Activated CD4-positive, alpha-beta memory T cell treated with anti-CD3 and anti-CD28 coated beads for 36 hours (primary cell): ENCODE results near the gene ZAP70. TPM values are rescaled to one million over a fixed set of nuclear protein-coding genes. Genes with fewer than 3 reads are reported as not detected.

Experiments
- CTCF ChIA-PET: fragments of 350-600 bp; sonication (Branson Sonifier 250); formaldehyde crosslinking; loops from one replicate; lab custom pipeline; 2021; ENCODE audit warnings: antibody characterized with exemption, inconsistent platforms; lab: Charles Lee
- POLR2A ChIA-PET: fragments of 350-600 bp; sonication (Branson Sonifier 250); formaldehyde crosslinking; loops from one replicate; lab custom pipeline; 2021; ENCODE audit warnings: antibody characterized with exemption; lab: Charles Lee
- DNase-seq: peaks from one replicate; pipeline ENCODE4 v3.0.0-alpha.2; 2020
- H3K27ac Mint-ChIP-seq: one replicate; pipeline ENCODE4 v1.8.0; 2021; ENCODE audit warnings: mixed read lengths
- H3K27me3 Mint-ChIP-seq: one replicate; pipeline ENCODE4 v1.8.0; 2021; ENCODE audit warnings: mixed read lengths
- H3K36me3 Mint-ChIP-seq: one replicate; pipeline ENCODE4 v1.8.0; 2021; ENCODE audit warnings: mixed read lengths
- H3K4me1 Mint-ChIP-seq: one replicate; pipeline ENCODE4 v1.8.0; 2021; ENCODE audit warnings: low read depth, mixed read lengths
- H3K4me3 Mint-ChIP-seq: one replicate; pipeline ENCODE4 v1.8.0; 2021; ENCODE audit warnings: mild to moderate bottlenecking, mixed read lengths
- H3K9me3 Mint-ChIP-seq: one replicate; pipeline ENCODE4 v1.8.0; 2021; ENCODE audit warnings: mixed read lengths
- intact Hi-C: fragments of 100-400 bp; cut with micrococcal nuclease; formaldehyde crosslinking; loops from one replicate; pipeline ENCODE4 v1.15.1; 2023
- total RNA-seq, 2 experiments: library from RNA; stranded (reverse); gene quantifications; one replicate each; pipeline ENCODE4 v1.2.3, GENCODE V29; 2021

The ZAP70 gene
- total RNA-seq, 2 experiments from 2014 or later = 160 to 166 TPM

DNA sequence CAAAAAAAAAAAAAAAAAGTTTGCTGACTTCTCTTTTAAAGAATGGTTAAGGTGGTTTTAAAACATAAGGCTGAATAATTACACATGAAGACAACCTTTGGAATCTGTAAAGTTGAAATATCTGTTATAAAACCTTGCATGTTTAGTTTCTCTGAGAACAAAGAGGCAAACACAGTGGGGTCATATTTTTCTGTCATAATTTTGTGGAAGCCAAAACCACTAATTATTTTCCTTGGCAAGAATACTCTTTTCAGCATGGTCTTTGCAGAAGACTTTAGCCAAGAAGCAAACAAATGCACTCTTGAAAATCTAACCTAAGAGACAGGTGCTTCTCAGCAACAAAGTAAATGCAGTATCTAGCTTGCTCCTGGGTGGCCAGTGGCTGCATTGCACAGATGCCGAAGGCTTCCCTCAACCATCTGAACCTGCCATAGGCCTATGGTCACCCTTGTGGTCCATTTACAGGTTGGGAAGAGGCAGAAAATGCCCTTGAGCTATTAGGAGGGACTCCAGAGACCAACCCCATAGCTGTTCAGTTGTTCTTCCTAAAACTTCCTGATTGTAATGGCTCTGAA is 44.8 kb downstream of the ZAP70 start:
- Mint-ChIP-seq H3K27ac (no peak overlapping the region), H3K27me3 (no peaks in the 10 kb centered on the region), H3K4me1 (peaks cover 26% of the 10 kb centered on the region), H3K36me3 (peaks cover 22% of the 10 kb centered on the region), H3K9me3 (no peaks in the 10 kb centered on the region), H3K4me3 (no peak overlapping the region)
- CTCF ChIA-PET = interaction anchor here (1.1 to 1.2 kb wide), 2 partner anchors 10 to 58 kb away, joined by 3 to 4 read pairs; no protein-coding TSS in a partner anchor
- intact Hi-C loops = no loop called here
- DNase-seq = no peak
- POLR2A ChIA-PET = no interaction called here

- intact Hi-C loops = no loop called here
- Mint-ChIP-seq H3K9me3 (no peaks in the 10 kb centered on the region), H3K27me3 (no peaks in the 10 kb centered on the region), H3K36me3 (peaks cover 26% of the 10 kb centered on the region), H3K4me3 (no peak overlapping the region), H3K27ac (no peak overlapping the region), H3K4me1 (peaks cover 29% of the 10 kb centered on the region)
- ChIA-PET POLR2A (no interaction called here), CTCF (interaction anchor here (1.2 kb wide), 1 partner anchor 60 kb away, joined by 4 read pairs; no protein-coding TSS in a partner anchor)
- DNase-seq = no peak
Observed at GRCh38 chr2:97759727-97760407, 46.5 kb downstream of the ZAP70 start.

- intact Hi-C loops = no loop called here
- CTCF ChIA-PET = no interaction called here
- no peaks in the 10 kb centered on the region for H3K27me3 Mint-ChIP-seq
- POLR2A ChIA-PET = no interaction called here
- H3K36me3 Mint-ChIP-seq = peaks cover 30% of the 10 kb centered on the region
- H3K9me3 Mint-ChIP-seq = no peaks in the 10 kb centered on the region
- peaks cover 29% of the 10 kb centered on the region for H3K4me1 Mint-ChIP-seq
- H3K4me3 Mint-ChIP-seq = peak overlapping the region; percentile 51
- peak overlapping the region; percentile 65 for H3K27ac Mint-ChIP-seq
- DNase-seq = no peak
Observed at GRCh38 chr2:97760480-97761049, 47.2 kb downstream of the ZAP70 start.

DNA sequence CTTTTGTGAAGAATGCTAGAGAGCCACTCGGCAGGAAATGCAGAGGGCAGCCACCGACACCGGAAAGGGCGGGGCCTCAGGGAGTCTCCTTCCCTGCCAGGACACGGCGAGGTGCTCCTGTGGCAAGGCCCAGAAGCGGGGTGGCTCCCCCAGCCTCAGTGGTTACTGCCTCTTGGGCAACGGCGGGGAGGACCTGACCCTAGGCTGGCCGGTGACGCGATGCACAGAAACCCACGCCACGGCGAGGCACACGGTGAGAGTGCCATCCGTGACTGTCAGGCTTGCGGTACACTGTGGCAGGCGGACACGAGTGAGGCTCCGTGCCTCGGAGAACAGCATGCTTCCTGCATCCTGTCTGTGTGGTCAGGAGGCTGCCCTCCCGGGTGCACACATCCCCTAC is 47.8 kb downstream of the ZAP70 start:
- Mint-ChIP-seq H3K4me1 (peaks cover 29% of the 10 kb centered on the region), H3K4me3 (peak overlapping the region; percentile 51), H3K27me3 (no peaks in the 10 kb centered on the region), H3K9me3 (no peaks in the 10 kb centered on the region), H3K27ac (peak overlapping the region; percentile 65), H3K36me3 (peaks cover 30% of the 10 kb centered on the region)
- POLR2A ChIA-PET = no interaction called here
- CTCF ChIA-PET = no interaction called here
- peak; percentile 69 for DNase-seq
- intact Hi-C loops = no loop called here

DNA sequence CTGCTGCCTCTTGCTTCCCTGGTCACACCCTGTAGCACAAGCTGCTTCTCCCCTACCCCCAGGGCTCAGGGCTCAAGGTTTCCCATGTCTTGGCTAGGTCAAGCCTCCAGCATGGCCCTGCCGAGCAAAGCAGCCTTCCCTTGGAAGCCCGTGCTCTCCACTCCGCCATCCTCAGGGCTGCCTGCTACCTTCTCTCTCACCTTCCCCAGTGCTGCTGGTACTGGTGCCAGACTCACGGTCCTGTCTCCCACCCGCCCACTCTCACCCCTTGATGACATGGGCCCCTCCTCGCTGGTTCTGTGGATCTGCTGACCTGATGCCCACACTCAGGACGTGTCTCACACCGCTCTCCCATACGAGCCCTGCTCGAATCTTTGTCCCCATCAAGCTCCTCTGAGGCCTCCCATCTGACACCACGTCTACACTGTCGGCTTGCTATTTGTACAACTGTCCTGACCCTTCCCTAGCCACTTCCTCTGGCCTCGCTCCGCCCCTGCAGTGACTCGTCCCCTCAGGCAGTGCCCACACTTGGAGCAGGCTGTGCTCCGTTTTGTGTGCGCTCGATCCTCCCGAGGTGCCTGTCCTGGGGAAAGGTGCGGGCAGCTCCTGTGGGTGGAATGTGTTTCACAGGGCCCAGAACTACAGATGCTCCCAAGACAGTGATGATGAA is 49.9 kb downstream of the ZAP70 start:
- ChIA-PET CTCF (interaction anchor here (1.0 to 1.6 kb wide), 4 partner anchors 43 to 425 kb away, joined by 3 to 4 read pairs (median 4); no protein-coding TSS in a partner anchor), POLR2A (no interaction called here)
- Mint-ChIP-seq H3K27me3 (no peaks in the 10 kb centered on the region), H3K4me3 (no peak overlapping the region), H3K36me3 (peaks cover 22% of the 10 kb centered on the region), H3K27ac (no peak overlapping the region), H3K9me3 (no peaks in the 10 kb centered on the region), H3K4me1 (peaks cover 38% of the 10 kb centered on the region)
- no peak for DNase-seq
- intact Hi-C loops = no loop called here

DNA sequence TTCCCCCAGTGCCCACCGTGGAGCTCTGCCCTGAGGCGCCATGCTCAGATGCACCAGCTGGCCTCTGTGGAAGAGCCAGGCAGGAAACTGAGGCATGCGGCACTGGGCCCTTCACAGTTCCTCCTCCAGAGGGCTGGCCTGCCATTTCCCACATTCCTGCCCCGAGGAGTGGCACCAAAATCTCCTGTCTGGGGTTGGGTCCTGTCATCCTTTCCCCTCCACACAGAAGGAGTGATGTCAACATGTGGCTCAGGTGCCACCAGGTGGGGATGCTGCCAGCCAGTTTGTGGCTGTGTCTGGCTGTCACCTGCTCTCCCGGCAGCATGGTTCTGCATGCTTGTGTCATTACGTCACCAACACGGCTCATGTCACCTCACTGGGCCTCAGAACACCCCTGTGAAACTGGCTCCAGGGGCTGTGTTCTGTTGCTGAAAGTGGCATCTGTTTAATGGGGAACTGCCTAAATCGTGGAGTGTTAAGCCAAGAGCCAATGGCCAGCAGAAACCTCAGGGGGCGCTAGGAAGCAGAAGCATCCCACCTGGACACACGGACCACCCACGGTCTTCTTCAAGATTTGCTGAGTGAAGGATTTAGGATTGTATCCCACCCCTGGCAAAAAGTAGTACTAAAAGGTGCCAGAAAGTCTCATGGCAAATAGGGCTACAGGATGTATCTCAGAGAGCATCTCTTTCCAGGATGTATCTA is 51.3 kb downstream of the ZAP70 start:
- H3K4me1 Mint-ChIP-seq = peaks cover 41% of the 10 kb centered on the region
- peaks cover 16% of the 10 kb centered on the region for H3K36me3 Mint-ChIP-seq
- H3K27ac Mint-ChIP-seq = no peak overlapping the region
- H3K4me3 Mint-ChIP-seq = no peak overlapping the region
- H3K9me3 Mint-ChIP-seq = no peaks in the 10 kb centered on the region
- no peak for DNase-seq
- H3K27me3 Mint-ChIP-seq = no peaks in the 10 kb centered on the region
- intact Hi-C loops = no loop called here
- POLR2A ChIA-PET = no interaction called here
- CTCF ChIA-PET = no interaction called here

- ChIA-PET POLR2A (no interaction called here), CTCF (no interaction called here)
- no peak for DNase-seq
- H3K27me3 Mint-ChIP-seq = no peaks in the 10 kb centered on the region
- H3K27ac Mint-ChIP-seq = no peak overlapping the region
- peaks cover 15% of the 10 kb centered on the region for H3K36me3 Mint-ChIP-seq
- no peak overlapping the region for H3K4me3 Mint-ChIP-seq
- peaks cover 31% of the 10 kb centered on the region for H3K4me1 Mint-ChIP-seq
- intact Hi-C loops = no loop called here
- no peaks in the 10 kb centered on the region for H3K9me3 Mint-ChIP-seq
Observed at GRCh38 chr2:97765933-97766332, 52.6 kb downstream of the ZAP70 start.

DNA sequence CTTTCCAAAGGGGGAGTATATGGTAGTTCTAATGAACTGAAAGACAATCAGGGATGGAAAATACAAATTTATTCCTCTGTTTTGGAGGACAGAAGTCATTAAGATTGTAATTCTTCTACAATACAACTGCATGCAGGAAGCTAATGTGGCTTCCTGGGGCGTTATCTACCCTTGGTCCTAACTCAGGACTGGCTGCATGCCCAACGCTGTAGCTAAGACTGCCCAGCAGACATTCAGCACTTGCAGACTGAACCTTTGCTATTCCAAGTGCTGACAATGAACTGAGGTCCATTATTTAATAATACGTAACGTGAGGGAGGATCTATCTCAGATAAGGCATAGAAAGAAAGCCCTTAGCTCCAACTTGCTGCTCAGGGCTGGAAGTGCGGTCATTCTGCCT is 53.2 kb downstream of the ZAP70 start:
- H3K27ac Mint-ChIP-seq = no peak overlapping the region
- DNase-seq = no peak
- H3K36me3 Mint-ChIP-seq = peaks cover 15% of the 10 kb centered on the region
- H3K4me1 Mint-ChIP-seq = peaks cover 28% of the 10 kb centered on the region
- H3K4me3 Mint-ChIP-seq = no peak overlapping the region
- intact Hi-C loops = no loop called here
- CTCF ChIA-PET = interaction anchor here (1.1 to 1.7 kb wide), 3 partner anchors 10 to 618 kb away, joined by 4 to 6 read pairs (median 6); no protein-coding TSS in a partner anchor
- POLR2A ChIA-PET = no interaction called here
- no peaks in the 10 kb centered on the region for H3K9me3 Mint-ChIP-seq
- H3K27me3 Mint-ChIP-seq = no peaks in the 10 kb centered on the region

DNA sequence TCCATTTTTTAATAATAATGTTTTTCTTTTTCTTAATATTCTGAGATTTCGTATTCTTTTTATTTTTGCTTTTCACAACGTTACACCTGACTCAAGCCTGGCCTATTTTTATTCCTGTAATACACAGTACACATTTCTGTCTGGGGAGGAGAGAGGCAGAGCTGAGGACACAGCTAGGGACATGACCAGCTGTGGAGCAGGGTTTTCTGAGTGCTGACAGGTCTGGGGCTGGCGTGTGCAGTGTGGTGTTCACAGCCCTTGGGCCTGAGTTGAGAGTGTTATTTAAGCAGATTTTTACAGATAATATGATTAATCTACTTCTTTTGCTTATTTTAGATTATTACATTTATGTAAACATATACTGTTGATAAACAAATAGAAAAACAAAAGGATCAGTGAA is 55.9 kb downstream of the ZAP70 start:
- CTCF ChIA-PET = interaction anchor here (0.9 to 1.9 kb wide), 2 partner anchors 29 to 64 kb away, joined by 3 to 7 read pairs; no protein-coding TSS in a partner anchor
- no peak for DNase-seq

DNA sequence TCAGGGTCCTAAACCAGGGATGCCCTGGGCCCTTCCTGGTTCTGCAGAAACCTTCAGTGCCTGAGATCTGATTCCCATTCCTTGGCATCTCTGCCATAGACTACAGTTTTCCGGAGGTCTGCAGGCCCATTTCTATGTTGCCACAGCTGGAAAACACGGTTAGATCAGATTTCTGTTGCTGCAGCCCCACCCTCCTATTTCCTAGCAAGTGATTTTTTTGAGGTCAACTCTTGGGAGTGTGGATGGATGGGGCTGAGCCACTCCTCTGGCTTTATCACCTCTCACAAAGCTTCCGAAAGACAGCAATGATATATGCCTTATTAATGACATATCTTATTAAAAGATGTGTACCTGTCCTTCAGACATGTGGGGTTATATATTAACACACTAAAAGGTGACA is 56.3 kb downstream of the ZAP70 start:
- POLR2A ChIA-PET = no interaction called here
- H3K27ac Mint-ChIP-seq = no peak overlapping the region
- H3K4me3 Mint-ChIP-seq = no peak overlapping the region
- H3K27me3 Mint-ChIP-seq = no peaks in the 10 kb centered on the region
- CTCF ChIA-PET = interaction anchor here (0.9 to 1.7 kb wide), 2 partner anchors 29 to 64 kb away, joined by 3 to 5 read pairs; no protein-coding TSS in a partner anchor
- DNase-seq = no peak
- H3K36me3 Mint-ChIP-seq = peaks cover 8% of the 10 kb centered on the region
- H3K9me3 Mint-ChIP-seq = no peaks in the 10 kb centered on the region
- peaks cover 16% of the 10 kb centered on the region for H3K4me1 Mint-ChIP-seq
- intact Hi-C loops = no loop called here

More for the DNA sequence above, 55.9 kb downstream of the ZAP70 start:
- intact Hi-C loops = no loop called here
- POLR2A ChIA-PET = no interaction called here
- H3K4me3 Mint-ChIP-seq = no peak overlapping the region
- no peak overlapping the region for H3K27ac Mint-ChIP-seq
- no peaks in the 10 kb centered on the region for H3K9me3 Mint-ChIP-seq
- no peaks in the 10 kb centered on the region for H3K27me3 Mint-ChIP-seq
- H3K36me3 Mint-ChIP-seq = peaks cover 4% of the 10 kb centered on the region
- H3K4me1 Mint-ChIP-seq = peaks cover 16% of the 10 kb centered on the region

DNA sequence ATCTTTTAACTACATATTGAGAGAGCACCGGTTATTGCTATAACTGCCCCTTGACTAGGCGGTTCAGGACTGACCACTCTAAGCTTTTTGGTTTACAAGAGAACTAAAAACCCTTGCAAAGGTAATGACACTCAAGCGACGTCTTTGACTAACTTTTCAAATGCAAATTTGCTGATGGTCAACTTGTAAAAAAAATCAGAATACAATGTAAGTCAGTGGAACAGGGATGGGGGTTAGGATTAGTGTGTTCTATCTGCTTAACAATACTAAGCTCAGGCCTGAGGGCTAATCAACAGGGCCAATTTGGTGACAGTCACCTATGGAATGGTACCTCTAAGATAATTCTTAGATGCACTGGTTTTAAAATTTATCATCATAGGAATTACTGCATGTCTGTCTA is 57.1 kb downstream of the ZAP70 start:
- intact Hi-C loops = no loop called here
- no peak overlapping the region for H3K27ac Mint-ChIP-seq
- H3K27me3 Mint-ChIP-seq = no peaks in the 10 kb centered on the region
- H3K4me3 Mint-ChIP-seq = no peak overlapping the region
- H3K9me3 Mint-ChIP-seq = no peaks in the 10 kb centered on the region
- peaks cover 16% of the 10 kb centered on the region for H3K4me1 Mint-ChIP-seq
- POLR2A ChIA-PET = no interaction called here
- CTCF ChIA-PET = interaction anchor here (0.9 to 1.7 kb wide), 2 partner anchors 30 to 614 kb away, joined by 3 to 5 read pairs; no protein-coding TSS in a partner anchor
- DNase-seq = no peak
- H3K36me3 Mint-ChIP-seq = peaks cover 6% of the 10 kb centered on the region
